H4 (cell line): ENCODE results near the gene FBXL13. TPM values are rescaled to one million over a fixed set of nuclear protein-coding genes. Genes with fewer than 3 reads are reported as not detected.
"Not testable (repeated sequence)": the region's sequence is repeated elsewhere in the genome, so short reads cannot be mapped to it uniquely, and the experiment has no call there.

Source experiments
- DNase-seq: peaks from one replicate; pipeline ENCODE4 v3.0.0-alpha.2; 2015; ENCODE audit warnings: low spot score
- total RNA-seq: library from RNA; depleted of rRNA; stranded (reverse); fragments of >200 nt; shearing (Covaris generic); gene quantifications from 2 replicates; pipeline ENCODE4 v1.2.3, GENCODE V29; 2014

Gene FBXL13
- total RNA-seq, 1 experiment from 2014 or later = 0.50 TPM

DNA sequence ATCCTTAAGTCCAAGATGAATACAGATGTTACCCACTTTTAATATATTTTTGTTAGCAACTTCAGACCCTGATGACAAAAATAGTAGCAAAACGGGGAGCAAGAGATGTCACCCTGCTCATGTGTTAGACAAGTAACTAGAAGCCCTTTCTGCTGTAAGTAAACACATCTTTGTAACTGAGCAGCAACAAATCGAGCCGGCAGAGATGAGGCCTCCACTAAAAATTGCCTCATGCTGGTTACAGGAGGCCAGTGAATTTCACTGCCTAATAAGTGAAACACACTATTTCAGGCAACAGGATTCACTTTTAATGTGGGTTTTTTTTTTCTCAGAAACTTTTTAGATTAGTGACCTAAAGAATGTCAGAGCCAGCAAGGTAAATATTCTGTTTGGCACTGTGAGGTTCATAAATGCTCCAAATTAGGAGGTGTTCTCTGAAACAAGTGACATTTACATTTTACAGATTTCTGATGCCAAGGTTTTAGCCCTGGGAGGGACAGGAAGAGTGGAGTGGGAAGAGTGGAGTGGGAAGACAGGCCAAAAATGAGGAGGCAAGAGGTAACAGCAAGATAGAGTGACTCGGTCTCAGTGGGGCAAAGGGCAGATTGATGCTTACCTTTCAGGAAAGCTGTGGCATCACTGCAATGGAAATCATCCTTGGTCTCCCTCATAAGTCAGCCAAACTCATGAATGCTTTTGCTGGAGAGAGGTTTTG, 215.4 kb downstream of the FBXL13 start:
- no peak for DNase-seq

DNA sequence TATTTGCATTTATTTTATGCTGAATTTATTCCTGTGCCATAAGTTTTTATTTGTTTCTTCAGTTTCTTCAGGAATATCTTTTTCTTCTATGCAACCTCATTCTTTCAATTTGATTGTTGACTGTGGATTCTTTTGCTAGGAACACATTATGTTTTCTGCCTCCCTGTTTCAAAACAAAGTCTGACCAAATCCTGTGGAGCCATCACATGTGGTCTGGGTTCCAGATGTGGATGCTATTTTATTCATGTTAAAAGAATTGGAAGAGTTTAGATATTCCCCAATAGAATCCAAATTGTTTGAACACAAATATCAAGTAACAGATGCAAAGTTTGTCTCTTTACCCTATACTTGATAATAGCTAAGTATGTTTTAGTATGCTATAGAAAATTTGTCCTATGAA, 218.6 kb downstream of the FBXL13 start:
- no peak for DNase-seq

GRCh38 chr7:102849538-102849937, 225.1 kb downstream of the FBXL13 start:
- no peak for DNase-seq

GRCh38 chr7:102849079-102849478, 225.5 kb downstream of the FBXL13 start:
- DNase-seq = no peak

GRCh38 chr7:102845346-102845745, 229.2 kb downstream of the FBXL13 start:
- DNase-seq = no peak

DNA sequence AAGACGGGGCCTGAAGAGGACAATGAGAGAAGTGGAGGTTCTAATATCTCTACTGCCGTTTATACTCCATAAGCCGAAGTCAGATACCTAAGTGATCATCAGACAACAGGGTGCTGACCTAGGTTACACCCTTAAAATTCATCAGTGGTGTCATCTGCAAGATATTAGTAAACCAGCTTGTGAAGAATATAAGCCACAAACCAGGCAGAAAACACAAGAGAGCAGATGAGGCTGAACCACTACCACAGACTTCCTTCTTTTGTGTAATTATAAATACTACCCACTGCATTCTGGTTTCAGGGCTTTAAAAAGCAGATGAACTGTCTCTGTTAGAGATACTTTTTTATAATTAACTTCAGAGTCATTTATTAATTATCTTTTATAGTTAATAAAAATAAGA, 230.7 kb downstream of the FBXL13 start:
- DNase-seq = no peak

GRCh38 chr7:102842284-102842683, 232.3 kb downstream of the FBXL13 start:
- no peak for DNase-seq

DNA sequence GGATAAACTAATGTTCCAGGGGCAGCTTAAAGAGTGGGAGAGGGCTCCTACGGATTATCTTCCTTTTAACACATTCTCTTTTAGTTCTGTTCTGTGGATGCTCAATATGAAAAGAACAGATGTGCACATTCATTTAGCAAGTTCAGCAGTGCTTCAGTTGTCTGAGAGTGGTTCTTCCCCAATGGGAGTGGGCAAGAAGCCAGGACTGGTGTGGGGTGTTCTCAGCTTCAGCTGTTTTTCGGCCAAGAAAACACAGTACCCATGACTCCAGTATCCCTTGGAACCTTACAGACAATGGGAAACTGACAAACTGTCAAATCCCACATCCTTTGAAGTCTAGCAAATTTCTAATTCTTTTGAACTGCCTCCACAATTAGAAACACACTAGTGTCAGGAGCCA, 233.3 kb downstream of the FBXL13 start:
- no peak for DNase-seq

DNA sequence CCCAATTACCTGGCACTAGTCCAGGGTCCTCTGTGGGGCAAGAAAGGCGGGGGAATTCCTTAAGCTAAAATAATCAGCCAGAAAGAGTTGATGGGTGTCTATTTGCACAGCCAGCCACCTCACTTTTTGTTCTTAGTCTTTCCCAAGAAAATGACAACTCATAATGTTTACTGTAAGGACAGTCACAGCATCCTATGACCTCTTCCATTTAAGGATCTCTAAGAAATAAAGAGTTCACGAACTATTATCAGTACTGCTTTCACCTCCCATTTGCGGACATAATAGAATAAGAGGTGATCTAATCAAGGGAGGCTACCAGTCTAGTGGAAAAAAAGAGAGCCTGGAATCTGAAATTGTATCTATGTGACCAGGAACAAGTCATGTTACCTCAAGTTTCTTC, 234.2 kb downstream of the FBXL13 start:
- no peak for DNase-seq

- DNase-seq = not testable (repeated sequence)
Measured at GRCh38 chr7:102838572-102839101, 236.0 kb downstream of the FBXL13 start.

GRCh38 chr7:102837802-102838201, 236.8 kb downstream of the FBXL13 start:
- no peak for DNase-seq

DNA sequence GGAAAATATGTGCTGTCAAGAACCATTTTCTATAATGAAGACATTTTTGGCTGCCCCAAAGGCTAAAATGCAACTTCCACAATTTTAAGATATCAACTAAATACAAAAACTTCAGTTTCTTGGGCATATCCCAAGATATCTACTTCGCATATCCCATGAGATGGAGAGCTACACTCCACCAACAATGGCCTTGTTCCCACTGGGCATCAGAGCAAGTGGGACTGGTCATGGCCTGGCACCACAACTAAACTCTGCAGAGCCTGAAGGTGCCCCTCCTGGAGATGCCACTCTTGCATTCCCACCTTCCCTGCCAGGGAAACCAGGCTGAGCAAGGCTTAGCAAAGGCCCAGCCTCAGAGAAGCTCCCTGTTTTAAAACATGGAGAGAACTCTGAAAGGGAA, 237.6 kb downstream of the FBXL13 start:
- no peak for DNase-seq

GRCh38 chr7:102836191-102836919, 238.2 kb downstream of the FBXL13 start:
- peak; percentile 68 for DNase-seq

GRCh38 chr7:102834999-102835398, 239.6 kb downstream of the FBXL13 start:
- DNase-seq = peak; percentile 54

- no peak for DNase-seq
Measured at GRCh38 chr7:102834466-102834865, 240.1 kb downstream of the FBXL13 start.

DNA sequence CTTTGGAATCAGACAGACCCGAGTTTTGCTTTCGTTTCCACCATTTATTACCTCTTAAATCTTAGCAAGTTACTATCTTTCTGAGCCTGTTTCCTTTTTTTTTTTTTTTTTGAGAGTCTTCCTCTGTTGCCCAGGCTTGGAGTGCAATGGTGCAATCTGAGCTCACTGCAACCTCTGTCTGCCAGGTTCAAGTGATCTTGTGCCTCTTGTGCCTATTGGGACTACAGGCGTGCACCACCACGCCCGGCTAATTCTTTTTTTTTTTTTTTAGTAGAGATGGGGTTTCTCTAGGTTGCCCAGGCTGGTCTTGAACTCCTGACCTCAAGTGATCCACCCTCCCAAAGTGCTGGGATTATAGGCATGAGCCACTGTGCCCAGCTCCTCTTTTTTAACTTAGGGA, 241.3 kb downstream of the FBXL13 start:
- no peak for DNase-seq

- no peak for DNase-seq
Measured at GRCh38 chr7:102832674-102833073, 241.9 kb downstream of the FBXL13 start.

DNA sequence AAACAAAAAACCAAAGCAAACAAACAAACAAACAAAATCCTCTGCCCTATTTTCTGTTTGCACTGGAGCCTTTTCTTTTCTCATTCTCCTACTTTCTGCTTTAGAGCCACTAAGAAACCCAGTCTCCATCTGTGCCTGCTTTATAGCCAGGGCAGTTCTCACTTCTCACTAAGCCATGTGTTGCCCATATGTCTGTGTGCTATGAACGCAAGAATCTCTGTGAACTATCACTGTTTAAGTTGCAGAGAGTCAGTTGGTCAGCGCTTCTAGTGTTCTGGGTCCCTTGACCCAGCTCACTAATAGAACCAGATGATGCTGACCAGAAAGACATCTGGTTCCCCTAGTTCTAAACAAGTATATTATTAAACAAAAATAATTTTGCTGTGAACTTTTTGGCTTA, 244.4 kb downstream of the FBXL13 start:
- no peak for DNase-seq

- no peak for DNase-seq
Measured at GRCh38 chr7:102829075-102829474, 245.5 kb downstream of the FBXL13 start.

- DNase-seq = no peak
Measured at GRCh38 chr7:102828286-102828685, 246.3 kb downstream of the FBXL13 start.

- no peak for DNase-seq
Measured at GRCh38 chr7:102823390-102824119, 251.0 kb downstream of the FBXL13 start.

- no peak for DNase-seq
Measured at GRCh38 chr7:102821994-102822747, 252.4 kb downstream of the FBXL13 start.
